ENCODE measurements around the gene IGFBP4.

The IGFBP4 gene

GRCh38 chr17:40457369-40457768 lies 14.1 kb downstream of the IGFBP4 start:
- TF ChIP-seq, protein P1, sequence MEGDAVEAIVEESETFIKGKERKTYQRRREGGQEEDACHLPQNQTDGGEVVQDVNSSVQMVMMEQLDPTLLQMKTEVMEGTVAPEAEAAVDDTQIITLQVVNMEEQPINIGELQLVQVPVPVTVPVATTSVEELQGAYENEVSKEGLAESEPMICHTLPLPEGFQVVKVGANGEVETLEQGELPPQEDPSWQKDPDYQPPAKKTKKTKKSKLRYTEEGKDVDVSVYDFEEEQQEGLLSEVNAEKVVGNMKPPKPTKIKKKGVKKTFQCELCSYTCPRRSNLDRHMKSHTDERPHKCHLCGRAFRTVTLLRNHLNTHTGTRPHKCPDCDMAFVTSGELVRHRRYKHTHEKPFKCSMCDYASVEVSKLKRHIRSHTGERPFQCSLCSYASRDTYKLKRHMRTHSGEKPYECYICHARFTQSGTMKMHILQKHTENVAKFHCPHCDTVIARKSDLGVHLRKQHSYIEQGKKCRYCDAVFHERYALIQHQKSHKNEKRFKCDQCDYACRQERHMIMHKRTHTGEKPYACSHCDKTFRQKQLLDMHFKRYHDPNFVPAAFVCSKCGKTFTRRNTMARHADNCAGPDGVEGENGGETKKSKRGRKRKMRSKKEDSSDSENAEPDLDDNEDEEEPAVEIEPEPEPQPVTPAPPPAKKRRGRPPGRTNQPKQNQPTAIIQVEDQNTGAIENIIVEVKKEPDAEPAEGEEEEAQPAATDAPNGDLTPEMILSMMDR (IDR thresholded peaks at IDR 0.05; ENCODE audit: low read depth, low read length) = no peak
- DNase-seq (ENCODE audit: extremely low read depth, low read depth) = no peak

- DNase-seq (ENCODE audit: extremely low read depth, low read depth) = peak; percentile 91
- TF ChIP-seq, protein P1 (IDR thresholded peaks at IDR 0.05; ENCODE audit: low read depth, low read length) = no peak
These were observed 14.9 kb downstream of the IGFBP4 start for GRCh38 chr17:40457964-40458791.

DNA sequence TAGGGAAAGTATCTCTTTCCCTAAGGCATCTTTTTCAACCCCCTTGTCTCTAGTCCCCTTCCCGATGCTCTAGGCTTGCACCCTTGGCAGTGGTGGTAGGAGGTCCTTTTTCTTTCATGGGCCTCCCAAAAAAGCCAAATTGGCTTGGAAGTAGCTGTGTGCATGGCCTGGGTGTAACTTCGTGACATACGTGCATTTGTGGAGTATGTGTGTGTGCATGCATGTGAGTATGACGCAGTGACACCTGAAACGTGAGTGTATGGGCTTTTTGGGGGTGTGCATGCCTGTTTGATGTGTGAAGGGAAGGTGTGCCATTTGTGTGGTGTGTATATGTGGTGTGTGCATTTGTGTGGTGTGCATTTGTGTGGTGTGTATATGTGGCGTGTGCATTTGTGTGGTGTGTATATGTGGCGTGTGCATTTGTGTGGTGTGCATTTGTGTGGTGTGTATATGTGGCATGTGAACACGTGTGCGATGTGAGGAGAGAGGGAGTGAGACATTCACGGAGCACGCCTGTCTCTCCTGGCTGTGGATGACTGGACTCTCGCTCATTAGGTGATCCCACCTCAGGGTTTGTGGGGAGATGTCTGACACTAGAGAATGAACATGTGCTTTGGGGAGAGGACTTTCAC lies 15.7 kb downstream of the IGFBP4 start:
- TF ChIP-seq, protein P1 (IDR thresholded peaks at IDR 0.05; ENCODE audit: low read depth, low read length) = no peak
- DNase-seq (ENCODE audit: extremely low read depth, low read depth) = no peak

DNA sequence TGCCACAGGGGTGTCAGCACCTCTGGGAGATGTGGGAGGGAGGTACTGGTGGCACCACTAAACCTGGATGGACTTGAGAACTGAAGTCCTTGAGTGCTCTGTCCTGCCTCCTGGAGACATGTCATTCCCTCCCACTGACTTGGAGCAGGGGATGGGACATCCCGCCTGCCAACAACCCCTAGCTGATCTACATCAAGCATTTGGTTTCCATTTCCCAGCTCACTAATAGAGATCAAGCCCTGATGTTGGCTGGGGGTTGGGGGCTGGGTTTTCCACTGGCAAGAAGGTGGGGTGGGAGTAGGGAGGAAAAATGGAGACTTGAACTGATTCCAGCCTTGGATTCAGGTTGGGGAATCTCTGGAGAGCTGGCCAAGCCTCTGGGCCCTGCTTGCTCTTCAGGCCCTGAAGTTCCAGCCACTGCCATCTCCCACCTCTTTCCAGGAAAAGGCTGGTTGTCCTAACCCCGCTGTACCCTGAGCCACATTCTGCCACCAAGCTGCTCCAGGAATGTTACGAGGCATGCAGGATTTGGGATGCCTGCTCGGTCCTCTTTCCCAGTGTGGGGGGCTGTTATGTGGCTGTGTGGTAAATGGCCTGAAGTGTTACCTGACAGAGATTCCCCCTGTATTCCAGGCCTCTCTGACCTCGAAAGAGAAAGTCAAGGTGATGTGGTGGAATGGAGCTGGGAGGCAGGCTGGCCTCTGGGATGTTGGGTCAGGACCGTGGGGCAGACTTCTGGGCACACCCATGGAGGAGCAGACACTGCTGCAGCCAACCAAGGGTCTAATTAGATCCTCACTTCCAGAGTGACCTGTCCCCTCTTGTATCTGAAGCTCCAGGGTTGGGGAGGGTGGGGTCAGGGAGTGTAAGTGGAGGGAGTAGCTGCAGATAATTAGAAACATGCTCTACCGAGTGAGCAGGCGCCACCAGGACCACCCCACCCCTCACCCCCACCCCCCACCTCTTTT lies 16.7 kb downstream of the IGFBP4 start:
- DNase-seq (ENCODE audit: extremely low read depth, low read depth) = no peak
- TF ChIP-seq, protein P1 (IDR thresholded peaks at IDR 0.05; ENCODE audit: low read depth, low read length) = no peak

DNA sequence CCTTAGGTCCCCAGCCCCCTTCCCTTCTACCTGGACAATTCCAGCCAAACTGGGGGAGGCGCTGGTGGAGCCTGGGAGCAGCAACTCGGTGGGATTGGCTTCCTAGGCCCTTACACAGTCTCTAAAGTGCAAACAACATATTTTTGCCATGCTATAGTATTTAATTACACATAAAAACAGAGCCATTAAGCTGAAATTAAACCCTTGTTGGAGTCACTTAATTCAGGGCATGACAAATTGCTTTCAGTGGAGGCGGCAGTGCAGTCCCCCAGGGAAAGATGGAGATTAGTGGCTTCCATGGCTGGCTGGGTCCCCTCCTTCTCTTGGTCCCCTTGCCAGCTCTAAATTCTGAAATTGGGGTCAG lies 17.3 kb downstream of the IGFBP4 start:
- no peak for DNase-seq (ENCODE audit: extremely low read depth, low read depth)
- TF ChIP-seq, protein P1 (IDR thresholded peaks at IDR 0.05; ENCODE audit: low read depth, low read length) = no peak

DNA sequence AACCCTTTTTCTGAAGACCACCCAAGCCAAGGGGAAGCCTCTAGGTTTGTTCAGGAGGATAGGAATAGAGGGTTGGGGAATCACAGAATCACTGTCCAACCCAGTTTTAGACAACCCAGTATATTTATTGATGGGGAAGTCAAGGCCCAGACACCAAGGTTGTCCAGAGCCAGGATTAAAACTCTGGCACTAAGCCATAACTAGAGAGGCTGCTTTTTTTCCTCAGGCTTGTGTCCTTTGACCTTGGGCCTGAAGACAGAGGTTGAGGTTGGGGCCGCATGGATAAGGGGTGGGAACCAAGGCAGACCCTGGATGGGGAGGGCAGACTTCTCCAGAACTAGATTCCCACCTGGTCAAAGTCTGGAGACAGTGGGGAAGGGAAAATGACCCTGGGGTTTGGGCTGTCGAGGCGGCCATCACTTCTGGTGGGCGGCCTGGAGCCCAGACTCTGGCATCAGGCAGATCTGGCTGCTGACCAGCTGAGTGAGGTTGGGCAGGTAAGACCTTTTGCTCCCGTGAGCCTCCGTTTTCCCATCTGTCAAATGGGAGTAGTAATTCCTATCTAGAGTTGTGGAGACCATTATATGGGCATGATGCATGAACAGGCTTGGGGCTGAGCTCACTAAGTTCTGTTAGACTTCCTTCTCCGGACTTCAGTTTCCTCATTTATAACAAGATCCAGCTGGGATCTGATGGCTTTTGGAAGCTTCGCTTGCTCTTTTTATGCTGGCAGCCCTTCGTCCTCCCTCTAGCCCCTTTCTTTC lies 17.9 kb downstream of the IGFBP4 start:
- no peak for DNase-seq (ENCODE audit: extremely low read depth, low read depth)
- TF ChIP-seq, protein P1 (IDR thresholded peaks at IDR 0.05; ENCODE audit: low read depth, low read length) = no peak
